Panc1 (cell line): ENCODE results near the gene SEC23A. TPM values are rescaled to one million over a fixed set of nuclear protein-coding genes. Genes with fewer than 3 reads are reported as not detected.

Experiments used
- ATAC-seq: fragments of 200-7000 bp; cut with Tn5 transposase; 2 replicates; pipeline ENCODE4 v1.9.1; 2020; ENCODE audit warnings: mild to moderate bottlenecking, moderate library complexity
- BruUV-seq: library from RNA; stranded (reverse); fragments of 400-500 nt; replicated peaks from 2 replicates; lab custom pipeline; 2021; lab: Mats Ljungman, UMichigan
- CTCF ChIA-PET: fragments of 300-600 bp; sonication (Branson Sonifier 250); formaldehyde crosslinking; loops from one replicate; lab custom pipeline; 2022; ENCODE audit warnings: antibody characterized with exemption; lab: Charles Lee
- POLR2A ChIA-PET: fragments of 300-600 bp; sonication (Branson Sonifier 250); formaldehyde crosslinking; loops from one replicate; lab custom pipeline; 2022; ENCODE audit warnings: antibody characterized with exemption; lab: Charles Lee
- DNase-seq: peaks from one replicate; pipeline ENCODE4 v3.0.0-alpha.2; 2010; ENCODE audit warnings: low read depth, low spot score
- H3K27ac ChIP-seq: 2 replicates; pipeline ENCODE4 v1.5.1; 2011; ENCODE audit warnings: mild to moderate bottlenecking, low read length, inconsistent platforms
- H3K27me3 ChIP-seq: fragments of 200-500 bp; sonication (Bioruptor generic); 2 replicates; pipeline ENCODE4 v1.6.0; 2014; ENCODE audit warnings: low read length, inconsistent platforms; ENCODE audit not compliant: control insufficient read depth, insufficient read depth
- H3K36me3 ChIP-seq: fragments of 200-500 bp; sonication (Bioruptor generic); 2 replicates; pipeline ENCODE4 v1.5.1; 2014; ENCODE audit warnings: inconsistent platforms, mild to moderate bottlenecking, low read length, moderate library complexity; ENCODE audit not compliant: control insufficient read depth, insufficient read depth
- H3K4me1 ChIP-seq: 2 replicates; pipeline ENCODE4 v1.5.1; 2011; ENCODE audit warnings: inconsistent platforms, mild to moderate bottlenecking, low read length, moderate library complexity; ENCODE audit not compliant: control insufficient read depth, insufficient read depth
- H3K4me3 ChIP-seq, 2 experiments: 2 replicates each; pipeline ENCODE4 v1.5.1; 2011 to 2012; ENCODE audit warnings: low read depth in 2 of 2, low read length in 2 of 2, mild to moderate bottlenecking in 2 of 2, inconsistent platforms in 1 of 2, moderate library complexity in 1 of 2
- H3K9me3 ChIP-seq: fragments of 200-500 bp; sonication (Bioruptor generic); 2 replicates; pipeline ENCODE4 v1.5.1; 2014; ENCODE audit warnings: low read depth, mild to moderate bottlenecking, inconsistent platforms, low read length, moderate library complexity; ENCODE audit not compliant: control insufficient read depth, insufficient read depth
- POLR2AphosphoS5 ChIP-seq: IDR thresholded peaks from 2 replicates; pipeline ENCODE4 v1.6.1; 2012; ENCODE audit warnings: mild to moderate bottlenecking, low read depth, low read length, moderate library complexity
- REST ChIP-seq, 2 experiments: IDR thresholded peaks; 2 replicates each; pipeline ENCODE4 v1.6.1; 2011 to 2012; ENCODE audit warnings: low read depth in 2 of 2, control low read depth in 1 of 2, low read length in 1 of 2, mild to moderate bottlenecking in 1 of 2, moderate library complexity in 1 of 2; ENCODE audit not compliant: insufficient read depth in 1 of 2
- SIN3A ChIP-seq: IDR thresholded peaks from 2 replicates; pipeline ENCODE4 v1.6.1; 2012; ENCODE audit warnings: low read depth, mild to moderate bottlenecking, low read length, moderate library complexity, borderline replicate concordance; ENCODE audit not compliant: insufficient read depth
- TCF7L2 ChIP-seq: IDR thresholded peaks from 2 replicates; pipeline ENCODE4 v1.6.1; 2011; ENCODE audit warnings: mild to moderate bottlenecking, low read depth, low read length, inconsistent platforms
- in situ Hi-C: cut with HindIII; loops from 2 replicates; pipeline ENCODE4 v1.10.0; 2016; ENCODE audit warnings: low sequenced_read_pairs, low pct_unique_long_range_greater_than_20kb
- intact Hi-C: fragments of 100-400 bp; cut with micrococcal nuclease; formaldehyde crosslinking; loops from one replicate; pipeline ENCODE4 v1.10.0; 2022; ENCODE audit not compliant: unreplicated experiment
- total RNA-seq: library from RNA; stranded (reverse); gene quantifications from one replicate; pipeline ENCODE4 v1.2.1, GENCODE V29; 2021; ENCODE audit not compliant: unreplicated experiment
- TF ChIP-seq, protein P1 (sequence below): fragments of 450-650 bp; IDR thresholded peaks from 2 replicates; pipeline ENCODE4 v1.5.1; 2017; ENCODE audit warnings: mild to moderate bottlenecking

The SEC23A gene
- total RNA-seq, 1 experiment from 2014 or later = 76.7 TPM

- Histone ChIP-seq H3K27me3 (no peaks in the 10 kb centered on the region), H3K27ac (no peak overlapping the region), H3K4me1 (no peaks in the 10 kb centered on the region), H3K4me3 (no peak overlapping the region), H3K36me3 (no peaks in the 10 kb centered on the region), H3K9me3 (no peaks in the 10 kb centered on the region)
- in situ Hi-C loops = no loop called here
- ChIA-PET POLR2A (no interaction called here), CTCF (interaction anchor here (1.0 kb wide), 1 partner anchor 294 kb away, joined by 3 read pairs; no protein-coding TSS in a partner anchor)
- no TSS peak for BruUV-seq
- DNase-seq (no peak), ATAC-seq (no peak)
- TF ChIP-seq REST (IDR thresholded peaks at IDR 0.05; ENCODE audit: insufficient read depth in 1 of 2, low read depth in 2 of 2, low read length in 1 of 2) (no peak), SIN3A (no peak), POLR2AphosphoS5 (no peak), TCF7L2 (no peak)
- TF ChIP-seq, protein P1, sequence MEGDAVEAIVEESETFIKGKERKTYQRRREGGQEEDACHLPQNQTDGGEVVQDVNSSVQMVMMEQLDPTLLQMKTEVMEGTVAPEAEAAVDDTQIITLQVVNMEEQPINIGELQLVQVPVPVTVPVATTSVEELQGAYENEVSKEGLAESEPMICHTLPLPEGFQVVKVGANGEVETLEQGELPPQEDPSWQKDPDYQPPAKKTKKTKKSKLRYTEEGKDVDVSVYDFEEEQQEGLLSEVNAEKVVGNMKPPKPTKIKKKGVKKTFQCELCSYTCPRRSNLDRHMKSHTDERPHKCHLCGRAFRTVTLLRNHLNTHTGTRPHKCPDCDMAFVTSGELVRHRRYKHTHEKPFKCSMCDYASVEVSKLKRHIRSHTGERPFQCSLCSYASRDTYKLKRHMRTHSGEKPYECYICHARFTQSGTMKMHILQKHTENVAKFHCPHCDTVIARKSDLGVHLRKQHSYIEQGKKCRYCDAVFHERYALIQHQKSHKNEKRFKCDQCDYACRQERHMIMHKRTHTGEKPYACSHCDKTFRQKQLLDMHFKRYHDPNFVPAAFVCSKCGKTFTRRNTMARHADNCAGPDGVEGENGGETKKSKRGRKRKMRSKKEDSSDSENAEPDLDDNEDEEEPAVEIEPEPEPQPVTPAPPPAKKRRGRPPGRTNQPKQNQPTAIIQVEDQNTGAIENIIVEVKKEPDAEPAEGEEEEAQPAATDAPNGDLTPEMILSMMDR = no peak
- intact Hi-C loops = loop anchor here (10.0 kb wide), 1 partner anchor 1111 kb away; no protein-coding TSS in a partner anchor
Observed at GRCh38 chr14:39015964-39016577, 87.0 kb downstream of the SEC23A start.

DNA sequence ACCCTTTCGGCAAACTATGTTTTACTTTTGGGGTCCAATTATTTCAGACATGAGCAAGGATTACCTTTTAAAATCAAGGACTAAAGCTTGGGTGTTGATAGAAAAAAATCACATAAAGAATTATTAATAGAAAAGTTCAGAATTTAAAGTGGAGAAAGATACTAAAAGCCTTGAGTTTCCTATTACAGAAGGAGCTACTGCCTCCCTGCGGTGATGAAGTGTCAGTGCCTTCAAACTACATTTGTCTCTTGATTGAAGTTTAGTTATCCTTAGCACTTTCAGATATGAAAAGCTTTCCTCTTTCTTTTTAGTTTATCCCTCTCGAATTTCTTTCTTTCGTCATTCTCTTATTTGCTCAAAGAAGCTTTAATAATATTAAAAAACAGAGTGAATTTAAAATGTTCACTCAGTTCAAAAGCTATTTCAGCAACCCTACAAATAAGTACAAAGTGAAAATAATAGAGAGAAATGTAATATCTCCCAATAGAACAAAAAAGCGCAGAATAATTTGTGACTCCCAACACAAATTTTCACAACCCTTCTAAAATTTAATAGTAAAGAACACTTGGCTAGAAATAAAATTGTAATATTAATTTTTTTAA is 87.6 kb downstream of the SEC23A start:
- ATAC-seq (no peak), DNase-seq (peak; percentile 8)
- no peak overlapping the region for H3K27ac ChIP-seq
- no TSS peak for BruUV-seq
- intact Hi-C loops = loop anchor here (10.0 kb wide), 1 partner anchor 1111 kb away; no protein-coding TSS in a partner anchor
- TF ChIP-seq, protein P1 = peak; percentile 74; the same call in 1 of the 2 replicates
- TF ChIP-seq SIN3A (no peak), POLR2AphosphoS5 (no peak)
- H3K4me1 ChIP-seq = no peaks in the 10 kb centered on the region
- no peaks in the 10 kb centered on the region for H3K9me3 ChIP-seq
- ChIA-PET POLR2A (no interaction called here), CTCF (interaction anchor here (0.5 to 1.0 kb wide), 2 partner anchors 294 to 549 kb away, joined by 3 read pairs; no protein-coding TSS in a partner anchor)
- no peaks in the 10 kb centered on the region for H3K36me3 ChIP-seq
- H3K4me3 ChIP-seq = no peak overlapping the region
- H3K27me3 ChIP-seq = no peaks in the 10 kb centered on the region
- in situ Hi-C loops = no loop called here
